Neural progenitor cell (in vitro differentiated cells): ENCODE measurements around the gene ABTB2. TPM values are rescaled to one million over a fixed set of nuclear protein-coding genes. Genes with fewer than 3 reads are reported as not detected.

Source experiments
- DNase-seq: peaks from one replicate; pipeline ENCODE4 v3.0.0-alpha.2; 2016; ENCODE audit warnings: low spot score
- H2AFZ ChIP-seq: fragments of 200-600 bp; sonication (generic); replicated peaks from 2 replicates; pipeline ENCODE4 v1.6.1; 2016; ENCODE audit warnings: antibody characterized with exemption
- H3F3A ChIP-seq: fragments of 200-600 bp; sonication (generic); 2 replicates; pipeline ENCODE4 v1.6.1; 2016; ENCODE audit warnings: antibody characterized with exemption, low read depth
- H3K27ac ChIP-seq: fragments of 200-600 bp; sonication (generic); 2 replicates; pipeline ENCODE4 v1.5.1; 2016; ENCODE audit warnings: mild to moderate bottlenecking
- H3K27me3 ChIP-seq: fragments of 200-600 bp; sonication (generic); 2 replicates; pipeline ENCODE4 v1.6.1; 2016; ENCODE audit warnings: mild to moderate bottlenecking, moderate library complexity
- H3K36me3 ChIP-seq: fragments of 200-600 bp; sonication (generic); 2 replicates; pipeline ENCODE4 v1.5.1; 2016
- H3K4me1 ChIP-seq: fragments of 200-600 bp; sonication (generic); 2 replicates; pipeline ENCODE4 v1.6.1; 2016; ENCODE audit warnings: mixed run types
- H3K4me2 ChIP-seq: fragments of 200-600 bp; sonication (generic); 2 replicates; pipeline ENCODE4 v1.6.1; 2016
- H3K4me3 ChIP-seq: fragments of 200-600 bp; sonication (generic); 2 replicates; pipeline ENCODE4 v1.5.1; 2016
- H3K79me2 ChIP-seq: fragments of 200-600 bp; sonication (generic); 2 replicates; pipeline ENCODE4 v1.6.1; 2016; ENCODE audit warnings: low read depth
- H3K9ac ChIP-seq: fragments of 200-600 bp; sonication (generic); 2 replicates; pipeline ENCODE4 v1.6.1; 2016
- H3K9me3 ChIP-seq: fragments of 200-600 bp; sonication (generic); 2 replicates; pipeline ENCODE4 v1.5.1; 2016; ENCODE audit warnings: low read depth
- H4K20me1 ChIP-seq: fragments of 200-600 bp; sonication (generic); 2 replicates; pipeline ENCODE4 v1.6.1; 2016; ENCODE audit warnings: low read depth
- H3K27ac Mint-ChIP-seq: 3 replicates; pipeline ENCODE4 v1.8.0; 2021; ENCODE audit warnings: mixed read lengths
- H3K27me3 Mint-ChIP-seq: 2 replicates; pipeline ENCODE4 v1.8.0; 2022; ENCODE audit warnings: low read depth, mild to moderate bottlenecking, inconsistent platforms, moderate library complexity, mixed read lengths; ENCODE audit not compliant: insufficient read depth
- H3K36me3 Mint-ChIP-seq: 3 replicates; pipeline ENCODE4 v1.8.0; 2021; ENCODE audit warnings: mixed read lengths
- H3K4me1 Mint-ChIP-seq: 3 replicates; pipeline ENCODE4 v1.8.0; 2021; ENCODE audit warnings: mixed read lengths
- H3K4me3 Mint-ChIP-seq: 3 replicates; pipeline ENCODE4 v1.8.0; 2021; ENCODE audit warnings: mild to moderate bottlenecking, moderate library complexity, mixed read lengths
- H3K9me3 Mint-ChIP-seq: 3 replicates; pipeline ENCODE4 v1.8.0; 2020; ENCODE audit warnings: mixed read lengths
- CTCF ChIP-seq: fragments of 200-600 bp; sonication (generic); IDR thresholded peaks from 2 replicates; pipeline ENCODE4 v1.5.1; 2017; ENCODE audit warnings: antibody characterized with exemption, mild to moderate bottlenecking
- EZH2 ChIP-seq: fragments of 200-600 bp; sonication (generic); IDR thresholded peaks from 2 replicates; pipeline ENCODE4 v1.6.1; 2017; ENCODE audit warnings: antibody characterized with exemption, mild to moderate bottlenecking, moderate library complexity
- EZH2phosphoT487 ChIP-seq: fragments of 200-600 bp; sonication (generic); IDR thresholded peaks from 2 replicates; pipeline ENCODE4 v1.6.1; 2017; ENCODE audit warnings: antibody characterized with exemption
- total RNA-seq: library from RNA; depleted of rRNA; stranded (reverse); fragments of >200 nt; gene quantifications from 2 replicates; pipeline ENCODE4 v1.2.3, GENCODE V29; 2015; ENCODE audit warnings: low replicate concordance

ABTB2 gene
- total RNA-seq, 1 donor from 2014 or later, result 0.37 TPM

- no peak for DNase-seq
- H3K4me3 Mint-ChIP-seq, result no peak overlapping the region
- no peaks in the 10 kb centered on the region for H3K36me3 ChIP-seq
- no peaks in the 10 kb centered on the region for H3K27me3 ChIP-seq
- H3K9me3 Mint-ChIP-seq, result no peaks in the 10 kb centered on the region
- TF ChIP-seq EZH2phosphoT487, result no peak
- no peak for TF ChIP-seq EZH2
- no peak for TF ChIP-seq CTCF
- H2AFZ ChIP-seq, result no peak overlapping the region
- no peaks in the 10 kb centered on the region for H3F3A ChIP-seq
- H3K79me2 ChIP-seq, result no peaks in the 10 kb centered on the region
- peaks cover 18% of the 10 kb centered on the region for H3K4me1 Mint-ChIP-seq
- H3K4me1 ChIP-seq, result peaks cover 8% of the 10 kb centered on the region
- H3K27me3 Mint-ChIP-seq, result peaks cover 5% of the 10 kb centered on the region
- no peaks in the 10 kb centered on the region for H3K9me3 ChIP-seq
- H3K9ac ChIP-seq, result no peak overlapping the region
- no peaks in the 10 kb centered on the region for H3K36me3 Mint-ChIP-seq
- H3K27ac ChIP-seq, result no peak overlapping the region
- no peaks in the 10 kb centered on the region for H4K20me1 ChIP-seq
- no peak overlapping the region for H3K4me2 ChIP-seq
- H3K27ac Mint-ChIP-seq, result no peak overlapping the region
- no peak overlapping the region for H3K4me3 ChIP-seq
Observed at GRCh38 chr11:34305193-34305592, 52.6 kb downstream of the ABTB2 start.

- H3K4me1 Mint-ChIP-seq, result peaks cover 29% of the 10 kb centered on the region
- Histone ChIP-seq H3K9ac (no peak overlapping the region), H3K4me2 (no peak overlapping the region), H3F3A (peaks cover 8% of the 10 kb centered on the region), H4K20me1 (no peaks in the 10 kb centered on the region), H3K27me3 (no peaks in the 10 kb centered on the region), H3K27ac (no peak overlapping the region), H3K9me3 (no peaks in the 10 kb centered on the region), H2AFZ (no peak overlapping the region), H3K4me1 (peaks cover 24% of the 10 kb centered on the region), H3K4me3 (no peak overlapping the region), H3K79me2 (no peaks in the 10 kb centered on the region), H3K36me3 (no peaks in the 10 kb centered on the region)
- no peak overlapping the region for H3K27ac Mint-ChIP-seq
- no peak for TF ChIP-seq EZH2
- no peak for TF ChIP-seq EZH2phosphoT487
- TF ChIP-seq CTCF, result no peak
- no peak for DNase-seq
- H3K27me3 Mint-ChIP-seq, result peaks cover 5% of the 10 kb centered on the region
- H3K36me3 Mint-ChIP-seq, result no peaks in the 10 kb centered on the region
- H3K4me3 Mint-ChIP-seq, result no peak overlapping the region
- no peaks in the 10 kb centered on the region for H3K9me3 Mint-ChIP-seq
Observed at GRCh38 chr11:34303028-34303570, 54.7 kb downstream of the ABTB2 start.

GRCh38 chr11:34302046-34302921 is 55.5 kb downstream of the ABTB2 start:
- Histone ChIP-seq H3K9ac (no peak overlapping the region), H3K36me3 (no peaks in the 10 kb centered on the region), H3K27me3 (no peaks in the 10 kb centered on the region), H3F3A (peaks cover 8% of the 10 kb centered on the region), H2AFZ (no peak overlapping the region), H3K4me2 (no peak overlapping the region), H3K79me2 (no peaks in the 10 kb centered on the region), H3K4me3 (no peak overlapping the region), H4K20me1 (no peaks in the 10 kb centered on the region), H3K27ac (no peak overlapping the region), H3K9me3 (no peaks in the 10 kb centered on the region), H3K4me1 (peaks cover 28% of the 10 kb centered on the region)
- no peaks in the 10 kb centered on the region for H3K9me3 Mint-ChIP-seq
- no peak overlapping the region for H3K27ac Mint-ChIP-seq
- DNase-seq, result no peak
- no peaks in the 10 kb centered on the region for H3K36me3 Mint-ChIP-seq
- peaks cover 4% of the 10 kb centered on the region for H3K27me3 Mint-ChIP-seq
- no peak for TF ChIP-seq EZH2phosphoT487
- TF ChIP-seq EZH2, result no peak
- no peak for TF ChIP-seq CTCF
- H3K4me1 Mint-ChIP-seq, result peaks cover 30% of the 10 kb centered on the region
- no peak overlapping the region for H3K4me3 Mint-ChIP-seq
